ENCODE data around the gene DNAAF3.

DNAAF3 gene

DNA sequence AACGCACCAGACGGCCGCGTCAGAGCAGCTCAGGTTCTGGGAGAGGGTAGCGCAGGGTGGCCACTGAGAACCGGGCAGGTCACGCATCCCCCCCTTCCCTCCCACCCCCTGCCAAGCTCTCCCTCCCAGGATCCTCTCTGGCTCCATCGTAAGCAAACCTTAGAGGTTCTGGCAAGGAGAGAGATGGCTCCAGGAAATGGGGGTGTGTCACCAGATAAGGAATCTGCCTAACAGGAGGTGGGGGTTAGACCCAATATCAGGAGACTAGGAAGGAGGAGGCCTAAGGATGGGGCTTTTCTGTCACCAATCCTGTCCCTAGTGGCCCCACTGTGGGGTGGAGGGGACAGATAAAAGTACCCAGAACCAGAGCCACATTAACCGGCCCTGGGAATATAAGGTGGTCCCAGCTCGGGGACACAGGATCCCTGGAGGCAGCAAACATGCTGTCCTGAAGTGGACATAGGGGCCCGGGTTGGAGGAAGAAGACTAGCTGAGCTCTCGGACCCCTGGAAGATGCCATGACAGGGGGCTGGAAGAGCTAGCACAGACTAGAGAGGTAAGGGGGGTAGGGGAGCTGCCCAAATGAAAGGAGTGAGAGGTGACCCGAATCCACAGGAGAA is 50.9 kb downstream of the DNAAF3 start:
- no peaks in the 10 kb centered on the region for H3K27me3 ChIP-seq (ENCODE audit: low read depth, low read length)
- H4K20me1 ChIP-seq (ENCODE audit: insufficient read depth, low read length), result peaks cover 52% of the 10 kb centered on the region
- H3K27ac ChIP-seq (ENCODE audit: low read length), result no peak overlapping the region
- peaks cover 62% of the 10 kb centered on the region for H3K79me2 ChIP-seq (ENCODE audit: low read length)
- peaks cover 20% of the 10 kb centered on the region for H3K4me1 ChIP-seq (ENCODE audit: low read length)
- H3K4me3 ChIP-seq (ENCODE audit: low read length), result peak overlapping the region; percentile 94
- H3K4me2 ChIP-seq (ENCODE audit: low read length), result peak overlapping the region; percentile 91
- peak overlapping the region; percentile 89; the same call in 1 of the 2 replicates for H3K9ac ChIP-seq (ENCODE audit: low read length)
- no peak overlapping the region for H2AFZ ChIP-seq (ENCODE audit: low read depth, low read length)
- no peaks in the 10 kb centered on the region for H3K36me3 ChIP-seq (replicated peaks; ENCODE audit: low read depth, low read length)
- no peaks in the 10 kb centered on the region for H3K9me3 ChIP-seq (ENCODE audit: insufficient read depth, low read length)
- no peak for TF ChIP-seq EZH2phosphoT487 (IDR thresholded peaks at IDR 0.05; ENCODE audit: low read depth)
- TF ChIP-seq, protein P1, sequence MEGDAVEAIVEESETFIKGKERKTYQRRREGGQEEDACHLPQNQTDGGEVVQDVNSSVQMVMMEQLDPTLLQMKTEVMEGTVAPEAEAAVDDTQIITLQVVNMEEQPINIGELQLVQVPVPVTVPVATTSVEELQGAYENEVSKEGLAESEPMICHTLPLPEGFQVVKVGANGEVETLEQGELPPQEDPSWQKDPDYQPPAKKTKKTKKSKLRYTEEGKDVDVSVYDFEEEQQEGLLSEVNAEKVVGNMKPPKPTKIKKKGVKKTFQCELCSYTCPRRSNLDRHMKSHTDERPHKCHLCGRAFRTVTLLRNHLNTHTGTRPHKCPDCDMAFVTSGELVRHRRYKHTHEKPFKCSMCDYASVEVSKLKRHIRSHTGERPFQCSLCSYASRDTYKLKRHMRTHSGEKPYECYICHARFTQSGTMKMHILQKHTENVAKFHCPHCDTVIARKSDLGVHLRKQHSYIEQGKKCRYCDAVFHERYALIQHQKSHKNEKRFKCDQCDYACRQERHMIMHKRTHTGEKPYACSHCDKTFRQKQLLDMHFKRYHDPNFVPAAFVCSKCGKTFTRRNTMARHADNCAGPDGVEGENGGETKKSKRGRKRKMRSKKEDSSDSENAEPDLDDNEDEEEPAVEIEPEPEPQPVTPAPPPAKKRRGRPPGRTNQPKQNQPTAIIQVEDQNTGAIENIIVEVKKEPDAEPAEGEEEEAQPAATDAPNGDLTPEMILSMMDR (IDR thresholded peaks at IDR 0.05; ENCODE audit: low read depth, low read length), result no peak

DNA sequence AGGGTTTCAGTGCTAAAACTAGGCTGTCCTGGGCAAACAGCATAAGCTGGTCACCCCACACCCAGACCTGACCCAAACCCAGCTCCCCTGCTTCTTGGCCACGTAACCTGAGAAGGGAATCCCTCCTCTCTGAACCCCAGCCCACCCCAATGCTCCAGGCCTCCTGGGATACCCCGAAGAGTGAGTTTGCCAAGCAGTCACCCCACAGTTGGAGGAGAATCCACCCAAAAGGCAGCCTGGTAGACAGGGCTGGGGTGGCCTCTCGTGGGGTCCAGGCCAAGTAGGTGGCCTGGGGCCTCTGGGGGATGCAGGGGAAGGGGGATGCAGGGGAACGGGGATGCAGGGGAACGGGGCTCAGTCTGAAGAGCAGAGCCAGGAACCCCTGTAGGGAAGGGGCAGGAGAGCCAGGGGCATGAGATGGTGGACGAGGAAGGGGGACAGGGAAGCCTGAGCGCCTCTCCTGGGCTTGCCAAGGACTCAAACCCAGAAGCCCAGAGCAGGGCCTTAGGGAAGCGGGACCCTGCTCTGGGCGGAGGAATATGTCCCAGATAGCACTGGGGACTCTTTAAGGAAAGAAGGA is 51.8 kb downstream of the DNAAF3 start:
- H3K4me3 ChIP-seq (ENCODE audit: low read length), result no peak overlapping the region
- H4K20me1 ChIP-seq (ENCODE audit: insufficient read depth, low read length), result peaks cover 52% of the 10 kb centered on the region
- H3K9ac ChIP-seq (ENCODE audit: low read length), result no peak overlapping the region
- no peak overlapping the region for H3K4me2 ChIP-seq (ENCODE audit: low read length)
- peaks cover 20% of the 10 kb centered on the region for H3K4me1 ChIP-seq (ENCODE audit: low read length)
- peaks cover 62% of the 10 kb centered on the region for H3K79me2 ChIP-seq (ENCODE audit: low read length)
- no peaks in the 10 kb centered on the region for H3K36me3 ChIP-seq (replicated peaks; ENCODE audit: low read depth, low read length)
- TF ChIP-seq, protein P1 (IDR thresholded peaks at IDR 0.05; ENCODE audit: low read depth, low read length), result no peak
- TF ChIP-seq EZH2phosphoT487 (IDR thresholded peaks at IDR 0.05; ENCODE audit: low read depth), result no peak
- no peak overlapping the region for H2AFZ ChIP-seq (ENCODE audit: low read depth, low read length)
- no peaks in the 10 kb centered on the region for H3K9me3 ChIP-seq (ENCODE audit: insufficient read depth, low read length)
- H3K27me3 ChIP-seq (ENCODE audit: low read depth, low read length), result no peaks in the 10 kb centered on the region
- no peak overlapping the region for H3K27ac ChIP-seq (ENCODE audit: low read length)

DNA sequence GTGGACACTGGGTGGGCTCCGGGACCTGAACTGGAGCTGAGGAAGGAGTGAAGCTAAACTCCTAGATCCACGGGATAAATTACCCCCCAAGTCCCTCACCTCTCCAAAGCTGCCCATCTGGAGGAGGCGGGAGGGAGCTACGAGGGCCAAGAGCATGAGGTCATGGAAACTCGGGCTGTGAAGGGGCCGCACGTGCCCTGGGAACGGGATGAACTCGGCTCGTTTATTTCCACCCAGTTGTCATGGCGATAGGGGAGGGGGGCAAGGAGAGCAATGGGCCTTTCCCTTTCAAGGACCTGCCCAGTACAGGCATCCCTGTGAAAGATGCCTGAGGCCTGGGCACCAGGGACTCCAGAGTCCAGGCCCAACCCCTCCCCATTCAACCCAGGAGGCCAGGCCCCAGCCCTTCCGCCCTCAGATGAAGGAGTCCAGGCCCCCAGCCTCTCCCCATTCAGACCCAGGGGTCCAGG is 52.8 kb downstream of the DNAAF3 start:
- no peak overlapping the region for H3K9ac ChIP-seq (ENCODE audit: low read length)
- peaks cover 18% of the 10 kb centered on the region for H3K4me1 ChIP-seq (ENCODE audit: low read length)
- H3K36me3 ChIP-seq (replicated peaks; ENCODE audit: low read depth, low read length), result peaks cover 2% of the 10 kb centered on the region
- no peak overlapping the region for H3K4me2 ChIP-seq (ENCODE audit: low read length)
- H4K20me1 ChIP-seq (ENCODE audit: insufficient read depth, low read length), result peaks cover 52% of the 10 kb centered on the region
- no peak overlapping the region for H3K27ac ChIP-seq (ENCODE audit: low read length)
- H3K27me3 ChIP-seq (ENCODE audit: low read depth, low read length), result no peaks in the 10 kb centered on the region
- TF ChIP-seq, protein P1 (IDR thresholded peaks at IDR 0.05; ENCODE audit: low read depth, low read length), result no peak
- no peak for TF ChIP-seq EZH2phosphoT487 (IDR thresholded peaks at IDR 0.05; ENCODE audit: low read depth)
- H3K4me3 ChIP-seq (ENCODE audit: low read length), result no peak overlapping the region
- no peaks in the 10 kb centered on the region for H3K9me3 ChIP-seq (ENCODE audit: insufficient read depth, low read length)
- H2AFZ ChIP-seq (ENCODE audit: low read depth, low read length), result no peak overlapping the region
- peaks cover 62% of the 10 kb centered on the region for H3K79me2 ChIP-seq (ENCODE audit: low read length)

DNA sequence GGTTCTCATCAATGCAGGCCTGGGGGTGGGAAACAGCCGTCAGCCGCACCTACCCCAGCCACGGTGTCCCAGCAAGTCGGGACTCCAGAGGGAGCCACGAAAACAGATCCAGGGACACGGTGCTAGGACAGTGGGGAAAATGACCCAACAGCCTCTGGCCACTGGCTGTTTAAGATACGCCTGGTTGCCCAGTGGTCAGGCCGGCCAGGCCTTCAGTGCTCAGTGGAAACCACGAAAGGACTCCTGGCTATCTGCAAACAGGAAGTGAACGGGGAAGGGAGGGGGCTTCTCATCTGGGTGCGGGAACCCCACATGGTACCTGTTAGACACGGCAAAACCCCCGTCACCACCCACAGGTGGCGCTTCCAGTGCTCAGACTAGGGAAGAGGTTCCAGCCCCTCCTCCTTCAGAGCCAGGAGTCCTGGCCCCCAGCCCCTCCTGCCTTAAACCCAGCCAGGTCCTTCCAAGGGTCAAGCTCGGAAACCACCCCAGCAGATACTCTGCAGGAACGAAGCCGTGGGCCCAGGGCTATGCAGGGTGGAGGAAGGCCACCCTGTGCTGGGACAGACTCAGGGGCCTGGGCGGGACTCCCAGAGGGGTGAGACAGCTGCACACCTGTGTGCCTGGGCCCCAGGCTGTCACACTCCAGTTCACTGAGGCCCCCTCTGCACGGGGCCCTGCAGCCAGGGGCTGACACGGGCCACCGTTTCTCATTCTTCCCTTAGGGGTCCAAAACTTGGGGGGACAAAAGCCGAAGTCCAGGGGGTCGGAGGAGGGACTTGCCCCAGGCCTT is 53.4 kb downstream of the DNAAF3 start:
- Histone ChIP-seq H3K9me3 (ENCODE audit: insufficient read depth, low read length) (no peaks in the 10 kb centered on the region), H3K36me3 (replicated peaks; ENCODE audit: low read depth, low read length) (peaks cover 2% of the 10 kb centered on the region), H2AFZ (ENCODE audit: low read depth, low read length) (no peak overlapping the region), H3K27me3 (ENCODE audit: low read depth, low read length) (no peaks in the 10 kb centered on the region), H3K79me2 (ENCODE audit: low read length) (peaks cover 57% of the 10 kb centered on the region), H3K9ac (ENCODE audit: low read length) (no peak overlapping the region), H3K4me2 (ENCODE audit: low read length) (no peak overlapping the region), H3K4me3 (ENCODE audit: low read length) (no peak overlapping the region), H4K20me1 (ENCODE audit: insufficient read depth, low read length) (peaks cover 52% of the 10 kb centered on the region), H3K27ac (ENCODE audit: low read length) (no peak overlapping the region), H3K4me1 (ENCODE audit: low read length) (peaks cover 14% of the 10 kb centered on the region)
- no peak for TF ChIP-seq EZH2phosphoT487 (IDR thresholded peaks at IDR 0.05; ENCODE audit: low read depth)
- TF ChIP-seq, protein P1 (IDR thresholded peaks at IDR 0.05; ENCODE audit: low read depth, low read length), result peak; percentile 43
